ENCODE results near the gene LEKR1.

The LEKR1 gene

GRCh38 chr3:156974931-156975330 is 148.8 kb downstream of the LEKR1 start:
- ChIA-PET CTCF (no interaction called here), POLR2A (no interaction called here)
- Histone ChIP-seq H3K27ac (ENCODE audit: extremely low read depth, low read depth, low read length) (no peak overlapping the region), H3K36me3 (ENCODE audit: control insufficient read depth in 2 of 2, insufficient read depth in 1 of 2, low read length in 2 of 2) (no peaks in the 10 kb centered on the region), H3K4me1 (ENCODE audit: control insufficient read depth, insufficient read depth, low read length) (no peaks in the 10 kb centered on the region), H3K4me3 (ENCODE audit: low read depth, low read length) (no peak overlapping the region), H3K9me3 (ENCODE audit: control insufficient read depth, insufficient read depth, low read depth, low read length) (no peaks in the 10 kb centered on the region)
- TF ChIP-seq ZSCAN16 (tag by site-specific recombination; IDR thresholded peaks at IDR 0.05) (no peak), KLF8 (tag by site-specific recombination; IDR thresholded peaks at IDR 0.05) (no peak), ZNF19 (tag by site-specific recombination; IDR thresholded peaks at IDR 0.05; ENCODE audit: low read depth) (no peak), ZNF133 (tag by site-specific recombination; IDR thresholded peaks at IDR 0.05) (no peak), ZNF585B (tag by site-specific recombination; IDR thresholded peaks at IDR 0.05) (no peak), ZNF24 (tag by site-specific recombination; IDR thresholded peaks at IDR 0.05) (no peak), MYNN (tag by site-specific recombination; IDR thresholded peaks at IDR 0.05; ENCODE audit: borderline replicate concordance) (no peak), ZNF404 (tag by site-specific recombination; IDR thresholded peaks at IDR 0.05) (no peak), ZNF280D (tag by site-specific recombination; IDR thresholded peaks at IDR 0.05) (no peak), TRIM28 (IDR thresholded peaks at IDR 0.05; ENCODE audit: borderline replicate concordance, low read length) (no peak), INSM2 (tag by site-specific recombination; IDR thresholded peaks at IDR 0.05) (no peak), ZEB2 (tag by site-specific recombination; IDR thresholded peaks at IDR 0.05) (no peak), ZNF214 (tag by site-specific recombination; IDR thresholded peaks at IDR 0.05; ENCODE audit: borderline replicate concordance) (no peak), ZNF600 (tag by site-specific recombination; IDR thresholded peaks at IDR 0.05) (no peak), PRDM6 (tag by site-specific recombination; IDR thresholded peaks at IDR 0.05) (no peak), CTCF (tag by site-specific recombination; IDR thresholded peaks at IDR 0.05) (no peak), ZNF112 (tag by site-specific recombination; IDR thresholded peaks at IDR 0.05) (no peak)
- TF ChIP-seq, protein P1, sequence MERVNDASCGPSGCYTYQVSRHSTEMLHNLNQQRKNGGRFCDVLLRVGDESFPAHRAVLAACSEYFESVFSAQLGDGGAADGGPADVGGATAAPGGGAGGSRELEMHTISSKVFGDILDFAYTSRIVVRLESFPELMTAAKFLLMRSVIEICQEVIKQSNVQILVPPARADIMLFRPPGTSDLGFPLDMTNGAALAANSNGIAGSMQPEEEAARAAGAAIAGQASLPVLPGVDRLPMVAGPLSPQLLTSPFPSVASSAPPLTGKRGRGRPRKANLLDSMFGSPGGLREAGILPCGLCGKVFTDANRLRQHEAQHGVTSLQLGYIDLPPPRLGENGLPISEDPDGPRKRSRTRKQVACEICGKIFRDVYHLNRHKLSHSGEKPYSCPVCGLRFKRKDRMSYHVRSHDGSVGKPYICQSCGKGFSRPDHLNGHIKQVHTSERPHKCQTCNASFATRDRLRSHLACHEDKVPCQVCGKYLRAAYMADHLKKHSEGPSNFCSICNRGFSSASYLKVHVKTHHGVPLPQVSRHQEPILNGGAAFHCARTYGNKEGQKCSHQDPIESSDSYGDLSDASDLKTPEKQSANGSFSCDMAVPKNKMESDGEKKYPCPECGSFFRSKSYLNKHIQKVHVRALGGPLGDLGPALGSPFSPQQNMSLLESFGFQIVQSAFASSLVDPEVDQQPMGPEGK (tag by site-specific recombination; IDR thresholded peaks at IDR 0.05), result no peak
- TF ChIP-seq, protein P2, sequence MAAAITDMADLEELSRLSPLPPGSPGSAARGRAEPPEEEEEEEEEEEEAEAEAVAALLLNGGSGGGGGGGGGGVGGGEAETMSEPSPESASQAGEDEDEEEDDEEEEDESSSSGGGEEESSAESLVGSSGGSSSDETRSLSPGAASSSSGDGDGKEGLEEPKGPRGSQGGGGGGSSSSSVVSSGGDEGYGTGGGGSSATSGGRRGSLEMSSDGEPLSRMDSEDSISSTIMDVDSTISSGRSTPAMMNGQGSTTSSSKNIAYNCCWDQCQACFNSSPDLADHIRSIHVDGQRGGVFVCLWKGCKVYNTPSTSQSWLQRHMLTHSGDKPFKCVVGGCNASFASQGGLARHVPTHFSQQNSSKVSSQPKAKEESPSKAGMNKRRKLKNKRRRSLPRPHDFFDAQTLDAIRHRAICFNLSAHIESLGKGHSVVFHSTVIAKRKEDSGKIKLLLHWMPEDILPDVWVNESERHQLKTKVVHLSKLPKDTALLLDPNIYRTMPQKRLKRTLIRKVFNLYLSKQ (tag by site-specific recombination; IDR thresholded peaks at IDR 0.05; ENCODE audit: borderline replicate concordance), result no peak
